HepG2 (cell line): ENCODE results near the gene SERTAD1. TPM values are rescaled to one million over a fixed set of nuclear protein-coding genes. Genes with fewer than 3 reads are reported as not detected.

Experiments used
- CHD2 ChIP-seq: IDR thresholded peaks from 2 replicates; pipeline ENCODE4 v1.6.1; 2011; ENCODE audit warnings: low read depth, low read length, improper control_type of control experiment
- CREM ChIP-seq, 2 experiments: sonication (generic) in 1 of 2; formaldehyde crosslinking in 1 of 2; IDR thresholded peaks; 2 replicates each; pipeline versions ENCODE4 v1.4.0 to v1.6.1; 2016 to 2020; ENCODE audit warnings: antibody characterized with exemption in 1 of 2, mild to moderate bottlenecking in 1 of 2, missing genetic modification reagents in 1 of 2
- FOXC1 ChIP-seq: sonication (generic); formaldehyde crosslinking; IDR thresholded peaks from 2 replicates; pipeline ENCODE4 v1.8.0; 2022; ENCODE audit warnings: mild to moderate bottlenecking, missing genetic modification reagents, borderline replicate concordance
- MATR3 ChIP-seq: sonication (generic); formaldehyde crosslinking; IDR thresholded peaks from 2 replicates; pipeline ENCODE4 v1.4.0; 2020; ENCODE audit warnings: missing genetic modification reagents
- MBNL3 ChIP-seq: fragments of 250-450 bp; sonication (Bioruptor Pico); conservative IDR thresholded peaks from 2 replicates; pipeline ENCODE4 v1.8.0; 2022; ENCODE audit warnings: mild to moderate bottlenecking, inconsistent platforms
- MTA1 ChIP-seq: sonication (generic); formaldehyde crosslinking; IDR thresholded peaks from 2 replicates; pipeline ENCODE4 v1.4.0; 2020; ENCODE audit warnings: missing genetic modification reagents, mild to moderate bottlenecking, borderline replicate concordance
- NAIF1 ChIP-seq: sonication (generic); formaldehyde crosslinking; IDR thresholded peaks from 2 replicates; pipeline ENCODE4 v1.5.0; 2020; ENCODE audit warnings: mild to moderate bottlenecking, missing genetic modification reagents, borderline replicate concordance
- RELA ChIP-seq: sonication (generic); formaldehyde crosslinking; IDR thresholded peaks from 2 replicates; pipeline ENCODE4 v1.4.0; 2020; ENCODE audit warnings: missing genetic modification reagents
- SNAI1 ChIP-seq: sonication (generic); formaldehyde crosslinking; IDR thresholded peaks from 2 replicates; pipeline ENCODE4 v1.5.0; 2020; ENCODE audit warnings: mild to moderate bottlenecking, missing genetic modification reagents, borderline replicate concordance
- TMF1 ChIP-seq: sonication (generic); formaldehyde crosslinking; IDR thresholded peaks from 2 replicates; pipeline ENCODE4 v1.8.1; 2022; ENCODE audit warnings: low read depth, missing genetic modification reagents
- ZBTB20 ChIP-seq: sonication (generic); formaldehyde crosslinking; IDR thresholded peaks from 2 replicates; pipeline ENCODE4 v1.8.1; 2023; ENCODE audit warnings: missing genetic modification reagents, low read depth, mild to moderate bottlenecking, borderline replicate concordance
- ZFP90 ChIP-seq: sonication (generic); formaldehyde crosslinking; IDR thresholded peaks from 2 replicates; pipeline ENCODE4 v1.8.0; 2022; ENCODE audit warnings: missing genetic modification reagents, mild to moderate bottlenecking, inconsistent platforms, borderline replicate concordance
- ZFYVE20 ChIP-seq: sonication (generic); formaldehyde crosslinking; IDR thresholded peaks from 2 replicates; pipeline ENCODE4 v1.8.0; 2023; ENCODE audit warnings: low read depth, mild to moderate bottlenecking, moderate library complexity, missing genetic modification reagents, borderline replicate concordance
- ZNF180 ChIP-seq: sonication (generic); formaldehyde crosslinking; IDR thresholded peaks from 2 replicates; pipeline ENCODE4 v1.4.0; 2020; ENCODE audit warnings: low read depth, missing genetic modification reagents, borderline replicate concordance
- ZNF331 ChIP-seq: sonication (generic); formaldehyde crosslinking; IDR thresholded peaks from 2 replicates; pipeline ENCODE4 v1.4.0; 2020; ENCODE audit warnings: missing genetic modification reagents
- ZNF660 ChIP-seq: sonication (generic); formaldehyde crosslinking; IDR thresholded peaks from 2 replicates; pipeline ENCODE4 v1.5.1; 2020; ENCODE audit warnings: mild to moderate bottlenecking, low read depth, missing genetic modification reagents, borderline replicate concordance
- ZNF784 ChIP-seq: sonication (generic); formaldehyde crosslinking; IDR thresholded peaks from 2 replicates; pipeline ENCODE4 v1.5.1; 2020; ENCODE audit warnings: missing genetic modification reagents, mild to moderate bottlenecking, borderline replicate concordance
- polyA plus RNA-seq, 8 experiments: library from polyadenylated mRNA; depleted of rRNA in 3 of 8; stranded (reverse) in 7 of 8; unstranded in 1 of 8; fragments of >200 nt; fragmentation: Illumina TruSeq in 4 of 8; extraction: Trizol in 4 of 8; gene quantifications; 2 replicates each; pipeline versions ENCODE4 v1.2.1 to v1.2.3, GENCODE V29; 2011 to 2016; ENCODE audit warnings: low read depth in 4 of 8, missing spikeins in 1 of 8, mixed read lengths in 1 of 8; ENCODE audit not compliant: insufficient read depth in 1 of 8
- total RNA-seq, 5 experiments: library from RNA; depleted of rRNA; stranded (reverse); fragments of >200 nt; fragmentation: Illumina TruSeq; extraction: Trizol; gene quantifications; 2 replicates each; pipeline ENCODE4 v1.2.3, GENCODE V29; 2016; ENCODE audit warnings: low read depth in 1 of 5
- TF ChIP-seq, protein P1 (sequence below), 2 experiments: sonication (generic) in 1 of 2; formaldehyde crosslinking in 1 of 2; IDR thresholded peaks; 2 replicates each; pipeline versions ENCODE4 v1.4.0 to v1.6.1; 2016 to 2020; ENCODE audit warnings: borderline replicate concordance in 1 of 2, low read depth in 1 of 2, mild to moderate bottlenecking in 1 of 2, missing genetic modification reagents in 1 of 2
- TF ChIP-seq, protein P2 (sequence below): sonication (generic); formaldehyde crosslinking; IDR thresholded peaks from 2 replicates; pipeline ENCODE4 v1.4.0; 2020; ENCODE audit warnings: mild to moderate bottlenecking, missing genetic modification reagents

Gene SERTAD1
- total and polyA plus RNA-seq, 2 of the 13 experiments (the other 11 are each of a cell fraction or from before 2014, with no cell fraction given), result 4.3 to 4.5 TPM

- TF ChIP-seq RELA (CRISPR knock-in tag) (no peak), MTA1 (CRISPR knock-in tag) (no peak), FOXC1 (CRISPR knock-in tag) (no peak), ZNF331 (CRISPR knock-in tag) (0 out of 2 replicates have a peak, but pooled peaks have one; percentile 17), MATR3 (no peak), CREM (IDR thresholded peaks at IDR 0.05) (peak; percentile 28; the same call in 1 of the 2 replicates), CREM (CRISPR knock-in tag; IDR thresholded peaks at IDR 0.05) (no peak), MBNL3 (no peak), NAIF1 (no peak), ZBTB20 (CRISPR knock-in tag) (no peak), ZFP90 (CRISPR knock-in tag) (no peak), SNAI1 (CRISPR knock-in tag) (no peak), ZNF180 (CRISPR knock-in tag) (no peak), TMF1 (no peak), ZNF784 (CRISPR knock-in tag) (no peak), CHD2 (no peak), ZFYVE20 (CRISPR knock-in tag) (no peak), ZNF660 (CRISPR knock-in tag) (no peak)
- TF ChIP-seq, protein P1, sequence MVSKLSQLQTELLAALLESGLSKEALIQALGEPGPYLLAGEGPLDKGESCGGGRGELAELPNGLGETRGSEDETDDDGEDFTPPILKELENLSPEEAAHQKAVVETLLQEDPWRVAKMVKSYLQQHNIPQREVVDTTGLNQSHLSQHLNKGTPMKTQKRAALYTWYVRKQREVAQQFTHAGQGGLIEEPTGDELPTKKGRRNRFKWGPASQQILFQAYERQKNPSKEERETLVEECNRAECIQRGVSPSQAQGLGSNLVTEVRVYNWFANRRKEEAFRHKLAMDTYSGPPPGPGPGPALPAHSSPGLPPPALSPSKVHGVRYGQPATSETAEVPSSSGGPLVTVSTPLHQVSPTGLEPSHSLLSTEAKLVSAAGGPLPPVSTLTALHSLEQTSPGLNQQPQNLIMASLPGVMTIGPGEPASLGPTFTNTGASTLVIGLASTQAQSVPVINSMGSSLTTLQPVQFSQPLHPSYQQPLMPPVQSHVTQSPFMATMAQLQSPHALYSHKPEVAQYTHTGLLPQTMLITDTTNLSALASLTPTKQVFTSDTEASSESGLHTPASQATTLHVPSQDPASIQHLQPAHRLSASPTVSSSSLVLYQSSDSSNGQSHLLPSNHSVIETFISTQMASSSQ (IDR thresholded peaks at IDR 0.05; ENCODE audit: low read depth), result no peak
- TF ChIP-seq, protein P1 (CRISPR knock-in tag; IDR thresholded peaks at IDR 0.05; ENCODE audit: borderline replicate concordance), result no peak
- TF ChIP-seq, protein P2, sequence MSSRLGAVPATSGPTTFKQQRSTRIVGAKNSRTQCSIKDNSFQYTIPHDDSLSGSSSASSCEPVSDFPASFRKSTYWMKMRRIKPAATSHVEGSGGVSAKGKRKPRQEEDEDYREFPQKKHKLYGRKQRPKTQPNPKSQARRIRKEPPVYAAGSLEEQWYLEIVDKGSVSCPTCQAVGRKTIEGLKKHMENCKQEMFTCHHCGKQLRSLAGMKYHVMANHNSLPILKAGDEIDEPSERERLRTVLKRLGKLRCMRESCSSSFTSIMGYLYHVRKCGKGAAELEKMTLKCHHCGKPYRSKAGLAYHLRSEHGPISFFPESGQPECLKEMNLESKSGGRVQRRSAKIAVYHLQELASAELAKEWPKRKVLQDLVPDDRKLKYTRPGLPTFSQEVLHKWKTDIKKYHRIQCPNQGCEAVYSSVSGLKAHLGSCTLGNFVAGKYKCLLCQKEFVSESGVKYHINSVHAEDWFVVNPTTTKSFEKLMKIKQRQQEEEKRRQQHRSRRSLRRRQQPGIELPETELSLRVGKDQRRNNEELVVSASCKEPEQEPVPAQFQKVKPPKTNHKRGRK (CRISPR knock-in tag), result no peak
Observed at GRCh38 chr19:40461669-40462221, 36.0 kb upstream of the SERTAD1 start (continued).
